Smooth muscle cell (in vitro differentiated cells): ENCODE data around the gene KIAA0513. TPM values are rescaled to one million over a fixed set of nuclear protein-coding genes. Genes with fewer than 3 reads are reported as not detected.

Experiments
- DNase-seq: peaks from one replicate; lab custom pipeline; 2025; ENCODE audit not compliant: unreplicated experiment; lab: John Stamatoyannopoulos, UW
- H2AFZ ChIP-seq: fragments of 200-600 bp; sonication (generic); 2 replicates; pipeline ENCODE4 v1.6.0; 2016; ENCODE audit warnings: antibody characterized with exemption, low read depth, mild to moderate bottlenecking
- H3F3A ChIP-seq: fragments of 200-600 bp; sonication (generic); 2 replicates; pipeline ENCODE4 v1.6.0; 2017; ENCODE audit warnings: antibody characterized with exemption, low read depth
- H3K27ac ChIP-seq: fragments of 200-600 bp; sonication (generic); 2 replicates; pipeline ENCODE4 v1.5.1; 2016; ENCODE audit warnings: low read depth, mild to moderate bottlenecking
- H3K27me3 ChIP-seq: fragments of 200-600 bp; sonication (generic); 2 replicates; pipeline ENCODE4 v1.6.1; 2016; ENCODE audit warnings: low read depth, mild to moderate bottlenecking
- H3K36me3 ChIP-seq: fragments of 200-600 bp; sonication (generic); 2 replicates; pipeline ENCODE4 v1.5.1; 2016; ENCODE audit warnings: low read depth
- H3K4me1 ChIP-seq: fragments of 200-600 bp; sonication (generic); 2 replicates; pipeline ENCODE4 v1.5.1; 2016; ENCODE audit warnings: low read depth
- H3K4me2 ChIP-seq: fragments of 200-600 bp; sonication (generic); 2 replicates; pipeline ENCODE4 v1.6.0; 2016; ENCODE audit warnings: mild to moderate bottlenecking
- H3K4me3 ChIP-seq: fragments of 200-600 bp; sonication (generic); 2 replicates; pipeline ENCODE4 v1.5.1; 2016; ENCODE audit warnings: mild to moderate bottlenecking
- H3K79me2 ChIP-seq: fragments of 200-600 bp; sonication (generic); 2 replicates; pipeline ENCODE4 v1.6.0; 2016; ENCODE audit warnings: low read depth, mild to moderate bottlenecking
- H3K9ac ChIP-seq: fragments of 200-600 bp; sonication (generic); 2 replicates; pipeline ENCODE4 v1.6.0; 2016; ENCODE audit warnings: low read depth
- H3K9me3 ChIP-seq: fragments of 200-600 bp; sonication (generic); replicated peaks from 2 replicates; pipeline ENCODE4 v1.5.1; 2016; ENCODE audit warnings: low read depth
- H4K20me1 ChIP-seq: fragments of 200-600 bp; sonication (generic); 2 replicates; pipeline ENCODE4 v1.6.0; 2016; ENCODE audit warnings: low read depth
- WGBS: methylation state at CpG from one replicate; pipeline ENCODE4 v1.1.7; 2016; ENCODE audit warnings: low lambda C conversion rate; 5-methylcytosine and 5-hydroxymethylcytosine counted together
- polyA plus RNA-seq: library from polyadenylated mRNA; unstranded; fragments of >200 nt; fragmentation: Nextera tagmentation; extraction: Ambion mirVana; gene quantifications from 2 replicates; pipeline ENCODE4 v1.2.1, GENCODE V29; 2016
- total RNA-seq: library from RNA; depleted of rRNA; stranded (reverse); fragments of >200 nt; gene quantifications from 2 replicates; pipeline ENCODE4 v1.2.3, GENCODE V29; 2014
- TF ChIP-seq, protein P1 (sequence below): fragments of 200-600 bp; sonication (generic); IDR thresholded peaks from 2 replicates; pipeline ENCODE4 v1.5.1; 2017; ENCODE audit warnings: borderline replicate concordance, mild to moderate bottlenecking, antibody characterized with exemption; ENCODE audit not compliant: insufficient read depth, poor library complexity, severe bottlenecking

Gene KIAA0513
- total and polyA plus RNA-seq, 2 experiments from 2014 or later = 3.2 to 3.3 TPM

DNA sequence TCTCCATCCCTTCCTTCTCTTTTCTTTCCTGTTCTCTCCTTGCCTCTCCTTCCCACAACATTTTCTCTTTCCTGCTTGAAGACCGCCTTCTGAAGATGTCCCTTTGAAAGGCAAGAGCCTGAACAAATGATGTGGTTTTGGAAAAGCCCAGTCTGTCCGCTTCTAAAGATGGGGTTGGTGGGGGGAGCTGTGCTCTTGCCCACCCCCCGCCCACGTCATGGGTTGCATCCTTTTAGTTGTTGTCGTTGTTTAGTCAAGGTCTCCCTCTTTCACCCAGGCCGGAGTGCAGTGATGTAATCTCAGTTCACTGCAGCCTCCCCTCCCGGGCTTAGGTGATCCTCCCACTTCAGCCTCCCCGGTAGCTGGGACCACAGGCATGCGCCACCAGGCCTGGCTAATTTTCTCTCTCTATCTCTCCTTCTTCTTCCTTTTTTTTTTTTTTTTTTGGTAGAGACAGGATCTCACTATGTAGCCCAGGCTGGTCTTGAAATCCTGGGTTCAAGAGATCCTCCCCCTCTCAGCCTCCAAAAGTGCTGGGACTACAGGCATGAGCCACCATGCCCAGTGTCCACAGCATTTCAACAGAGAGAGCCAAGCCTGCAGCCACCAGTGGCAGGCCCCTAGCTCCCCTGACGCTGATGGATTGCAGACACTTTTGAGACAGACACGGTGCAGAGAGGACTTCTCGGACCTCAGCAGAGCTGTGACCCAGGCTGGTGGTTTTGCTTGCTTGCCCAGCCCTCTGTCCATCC is 110.7 kb downstream of the KIAA0513 start:
- WGBS = 65% methylated on average over 12 of the region's 12 CpGs
- no peak for DNase-seq
- no peaks in the 10 kb centered on the region for H3K79me2 ChIP-seq
- no peaks in the 10 kb centered on the region for H3K9me3 ChIP-seq
- H3F3A ChIP-seq = no peaks in the 10 kb centered on the region
- H3K27me3 ChIP-seq = no peaks in the 10 kb centered on the region
- no peak overlapping the region for H3K27ac ChIP-seq
- no peaks in the 10 kb centered on the region for H3K36me3 ChIP-seq
- no peak overlapping the region for H3K9ac ChIP-seq
- no peaks in the 10 kb centered on the region for H4K20me1 ChIP-seq
- peaks cover 3% of the 10 kb centered on the region for H3K4me1 ChIP-seq
- TF ChIP-seq, protein P1, sequence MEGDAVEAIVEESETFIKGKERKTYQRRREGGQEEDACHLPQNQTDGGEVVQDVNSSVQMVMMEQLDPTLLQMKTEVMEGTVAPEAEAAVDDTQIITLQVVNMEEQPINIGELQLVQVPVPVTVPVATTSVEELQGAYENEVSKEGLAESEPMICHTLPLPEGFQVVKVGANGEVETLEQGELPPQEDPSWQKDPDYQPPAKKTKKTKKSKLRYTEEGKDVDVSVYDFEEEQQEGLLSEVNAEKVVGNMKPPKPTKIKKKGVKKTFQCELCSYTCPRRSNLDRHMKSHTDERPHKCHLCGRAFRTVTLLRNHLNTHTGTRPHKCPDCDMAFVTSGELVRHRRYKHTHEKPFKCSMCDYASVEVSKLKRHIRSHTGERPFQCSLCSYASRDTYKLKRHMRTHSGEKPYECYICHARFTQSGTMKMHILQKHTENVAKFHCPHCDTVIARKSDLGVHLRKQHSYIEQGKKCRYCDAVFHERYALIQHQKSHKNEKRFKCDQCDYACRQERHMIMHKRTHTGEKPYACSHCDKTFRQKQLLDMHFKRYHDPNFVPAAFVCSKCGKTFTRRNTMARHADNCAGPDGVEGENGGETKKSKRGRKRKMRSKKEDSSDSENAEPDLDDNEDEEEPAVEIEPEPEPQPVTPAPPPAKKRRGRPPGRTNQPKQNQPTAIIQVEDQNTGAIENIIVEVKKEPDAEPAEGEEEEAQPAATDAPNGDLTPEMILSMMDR = no peak
- peak overlapping the region; percentile 54 for H2AFZ ChIP-seq
- peak overlapping the region; percentile 82 for H3K4me2 ChIP-seq
- H3K4me3 ChIP-seq = no peak overlapping the region

GRCh38 chr16:85138825-85139627 is 111.4 kb downstream of the KIAA0513 start:
- TF ChIP-seq, protein P1 = no peak

DNA sequence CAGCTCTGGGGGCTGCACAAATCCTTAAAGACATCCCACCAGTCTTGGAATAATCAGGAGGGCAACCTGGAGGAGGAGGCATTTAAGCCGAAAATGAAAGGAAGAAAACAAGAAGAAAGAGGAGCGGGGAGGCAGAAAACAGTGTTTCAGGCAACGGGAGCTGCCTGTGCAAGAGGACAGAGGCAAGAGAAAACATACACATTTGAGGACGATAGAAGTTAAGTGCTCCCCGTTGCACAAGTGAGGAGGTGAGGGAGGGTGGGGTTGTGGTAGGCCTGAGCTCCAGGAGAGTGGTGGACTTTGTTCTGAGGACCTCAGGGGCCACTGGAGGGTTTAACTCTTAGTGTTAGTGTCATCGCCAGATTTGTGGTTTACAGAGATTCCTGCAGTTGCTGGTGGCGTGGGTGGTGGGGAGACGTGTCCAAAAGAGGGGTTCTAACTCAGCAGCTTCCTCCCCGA is 112.3 kb downstream of the KIAA0513 start:
- no peak overlapping the region for H3K9ac ChIP-seq
- H3K79me2 ChIP-seq = no peaks in the 10 kb centered on the region
- 53% methylated on average over 9 of the region's 9 CpGs for WGBS
- no peaks in the 10 kb centered on the region for H4K20me1 ChIP-seq
- no peaks in the 10 kb centered on the region for H3K36me3 ChIP-seq
- H3K9me3 ChIP-seq = no peaks in the 10 kb centered on the region
- H3K4me3 ChIP-seq = no peak overlapping the region
- H3F3A ChIP-seq = no peaks in the 10 kb centered on the region
- no peaks in the 10 kb centered on the region for H3K27me3 ChIP-seq
- peak overlapping the region; percentile 36 for H3K4me2 ChIP-seq
- TF ChIP-seq, protein P1 = no peak
- no peak for DNase-seq
- peaks cover 3% of the 10 kb centered on the region for H3K4me1 ChIP-seq
- no peak overlapping the region for H2AFZ ChIP-seq
- no peak overlapping the region for H3K27ac ChIP-seq

More at GRCh38 chr16:85138825-85139627, 111.4 kb downstream of the KIAA0513 start:
- H3K79me2 ChIP-seq = no peaks in the 10 kb centered on the region
- no peaks in the 10 kb centered on the region for H3F3A ChIP-seq
- H3K9me3 ChIP-seq = no peaks in the 10 kb centered on the region
- DNase-seq = no peak
- H3K4me1 ChIP-seq = peaks cover 3% of the 10 kb centered on the region
- H4K20me1 ChIP-seq = no peaks in the 10 kb centered on the region
- H3K27me3 ChIP-seq = no peaks in the 10 kb centered on the region
- H3K4me2 ChIP-seq = no peak overlapping the region
- no peak overlapping the region for H3K27ac ChIP-seq
- H2AFZ ChIP-seq = no peak overlapping the region
- H3K9ac ChIP-seq = no peak overlapping the region
- H3K36me3 ChIP-seq = no peaks in the 10 kb centered on the region
- H3K4me3 ChIP-seq = no peak overlapping the region
- 92% methylated on average over 16 of the region's 16 CpGs for WGBS
